Measurements from ENCODE around the gene BAZ2A.

GRCh38 chr12:56572288-56572687 is 57.8 kb downstream of the BAZ2A start:
- TF ChIP-seq CTCF (IDR thresholded peaks at IDR 0.05 in 4 of 5, conservative IDR thresholded peaks at IDR 0.05 in 1 of 5) (no peak), POLR2A (IDR thresholded peaks at IDR 0.05) (no peak)
